Posterior vena cava (tissue), 2 donors: ENCODE results near the gene WDR70. TPM values are rescaled to one million over a fixed set of nuclear protein-coding genes. Genes with fewer than 3 reads are reported as not detected.
"Not testable (repeated sequence)": the region's sequence is repeated elsewhere in the genome, so short reads cannot be mapped to it uniquely, and the experiment has no call there.

Experiments used
- DNase-seq: peaks from one replicate; pipeline ENCODE4 v3.0.0-alpha.2; 2020; ENCODE audit warnings: low spot score
- intact Hi-C, 2 donors: fragments of 100-400 bp; cut with DNase I; formaldehyde crosslinking; loops; one replicate each; pipeline versions ENCODE4 v1.14.1 to v1.14.2; 2022 to 2023
- long read RNA-seq, 2 donors: library from polyadenylated mRNA; unstranded; transcript quantifications; one replicate each; pipeline ENCODE4 v2.0.0, GENCODE V29; 2020 to 2021
- total RNA-seq, 2 donors: library from RNA; stranded (reverse); fragmentation: NEBNext Ultra II Directional; extraction: Animal tissue kit (Norgen Biotek cat#: 25700); gene quantifications; one replicate each; pipeline ENCODE4 v1.2.1, GENCODE V29; 2021
- donor health status: DM: yes; HTN: yes; CAD: no.
- donor health status: DM: yes; HTN: yes; CAD: no.

WDR70 gene
- 10 to 100 TPM; 23.2 to 24.8 TPM for total RNA-seq
- long read RNA-seq, donor 1, transcript WDR70-201 (18 exons, 2,983 nt): major isoform, 6 of 17 reads
- long read RNA-seq, donor 1, partial matches to known transcripts: 2 of 17 reads
- long read RNA-seq, donor 1, other reads (novel, unspliced or antisense): 9 of 17 reads
- long read RNA-seq, donor 2, transcript WDR70-201 (18 exons, 2,983 nt): major isoform, 15 of 22 reads
- long read RNA-seq, donor 2, partial matches to known transcripts: 2 of 22 reads
- long read RNA-seq, donor 2, other reads (novel, unspliced or antisense): 5 of 22 reads

DNA sequence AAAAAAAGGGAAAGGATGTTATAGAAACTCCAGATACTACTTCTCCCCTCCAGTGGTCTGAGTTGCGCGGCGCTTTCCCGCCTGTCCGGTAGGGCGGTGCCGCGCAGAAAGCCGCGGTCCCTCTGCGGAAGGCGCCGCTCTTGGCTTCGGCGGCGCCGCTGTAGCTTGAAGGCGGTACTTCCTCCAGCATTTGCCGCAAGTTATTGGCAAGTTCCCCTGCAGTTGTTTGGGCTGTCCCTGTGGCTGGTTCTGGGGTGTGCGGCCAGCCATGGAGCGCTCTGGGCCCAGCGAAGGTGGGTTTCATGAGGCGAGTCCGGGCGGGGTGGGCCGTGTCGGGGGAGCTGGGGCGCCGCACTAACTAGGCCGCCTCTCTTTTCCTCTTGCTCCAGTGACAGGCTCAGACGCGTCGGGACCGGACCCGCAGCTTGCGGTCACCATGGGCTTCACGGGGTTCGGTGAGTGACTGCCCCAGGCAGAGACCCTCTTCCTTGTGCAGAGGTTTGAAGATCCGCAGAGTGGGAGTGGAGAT, at the start of gene WDR70:
WDR70 (plus strand) TSS at position 219 of the 529 bp plus-strand sequence; CDS start at position 269, 50 bp downstream.
- intact Hi-C loops: not testable (repeated sequence)
- peak; percentile 96 for DNase-seq

DNA sequence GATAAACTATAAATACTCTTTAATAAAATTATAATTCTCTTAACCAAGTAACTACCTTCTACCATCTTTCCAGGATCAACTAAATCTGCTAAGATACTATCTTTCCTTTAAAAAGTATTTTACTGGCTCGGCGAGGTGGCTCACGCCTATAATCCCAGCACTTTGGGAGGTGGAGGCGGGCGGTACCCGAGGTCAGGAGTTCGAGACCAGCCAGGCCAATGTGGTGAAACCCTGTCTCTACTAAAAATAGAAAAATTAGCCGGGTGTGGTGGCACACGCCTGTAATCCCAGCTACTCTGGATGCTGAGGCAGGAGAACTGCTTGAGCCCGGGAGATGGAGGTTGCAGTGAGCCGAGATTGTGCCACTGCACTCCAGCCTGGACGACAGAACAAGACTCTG, 44.4 kb upstream of the WDR70 start:
- intact Hi-C loops: not testable (repeated sequence)
- DNase-seq: peak; percentile 53

DNA sequence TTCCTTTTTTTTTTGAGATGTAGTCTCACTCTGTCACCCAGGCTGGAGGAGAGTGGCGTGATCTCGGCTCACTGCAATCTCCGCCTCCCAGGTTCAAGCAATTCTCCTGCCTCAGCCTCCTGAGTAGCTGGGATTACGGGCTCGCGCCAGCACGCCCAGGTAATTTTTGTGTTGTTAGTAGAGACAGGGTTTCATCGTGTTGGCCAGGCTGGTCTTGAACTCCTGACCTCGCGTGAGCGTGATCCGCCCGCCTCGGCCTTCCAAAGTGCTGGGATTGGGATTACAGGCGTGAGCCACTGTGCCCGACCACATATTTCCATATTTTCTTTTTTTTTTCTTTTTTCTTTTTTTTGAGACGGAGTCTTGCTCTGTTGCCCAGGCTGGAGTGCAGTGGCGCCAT, 36.4 kb upstream of the WDR70 start:
- intact Hi-C loops: not testable (repeated sequence)
- DNase-seq: peak; percentile 64

DNA sequence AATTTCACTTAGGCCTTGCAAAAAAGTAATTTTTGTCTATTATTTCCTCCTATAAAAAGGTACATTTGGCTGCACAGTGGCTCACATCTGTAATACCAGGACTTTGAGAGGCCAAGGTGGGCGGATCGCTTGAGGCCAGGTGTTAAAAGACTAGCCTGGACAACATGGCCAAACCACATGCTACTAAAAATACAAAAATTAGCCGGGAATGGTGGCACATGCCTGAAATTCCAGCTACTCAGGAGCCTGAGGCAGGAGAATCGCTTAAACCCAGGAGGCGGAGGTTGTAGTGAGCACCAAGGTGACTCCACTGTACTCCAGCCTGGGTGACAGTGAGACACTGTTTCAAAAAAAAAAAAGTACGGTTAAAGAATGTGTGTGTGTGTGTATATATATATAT, 24.0 kb upstream of the WDR70 start:
- intact Hi-C loops: no loop called here
- DNase-seq: peak; percentile 17

DNA sequence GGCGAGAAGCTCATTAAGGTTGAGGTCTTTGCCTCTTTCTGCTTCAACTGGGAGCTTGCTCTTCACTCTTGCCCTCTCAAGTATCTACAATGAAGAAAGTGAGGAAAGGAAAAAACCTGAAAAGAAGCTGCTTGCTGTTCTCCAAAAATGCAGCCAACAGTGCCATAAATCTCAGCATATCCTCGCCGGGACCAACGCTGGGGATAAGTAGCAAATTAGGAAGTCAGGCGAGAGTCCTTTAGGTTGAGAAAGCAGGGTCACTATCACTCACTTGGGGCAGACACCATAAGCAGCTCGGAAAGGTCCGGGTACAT, 8.6 kb upstream of the WDR70 start:
- intact Hi-C loops: no loop called here
- no peak for DNase-seq

DNA sequence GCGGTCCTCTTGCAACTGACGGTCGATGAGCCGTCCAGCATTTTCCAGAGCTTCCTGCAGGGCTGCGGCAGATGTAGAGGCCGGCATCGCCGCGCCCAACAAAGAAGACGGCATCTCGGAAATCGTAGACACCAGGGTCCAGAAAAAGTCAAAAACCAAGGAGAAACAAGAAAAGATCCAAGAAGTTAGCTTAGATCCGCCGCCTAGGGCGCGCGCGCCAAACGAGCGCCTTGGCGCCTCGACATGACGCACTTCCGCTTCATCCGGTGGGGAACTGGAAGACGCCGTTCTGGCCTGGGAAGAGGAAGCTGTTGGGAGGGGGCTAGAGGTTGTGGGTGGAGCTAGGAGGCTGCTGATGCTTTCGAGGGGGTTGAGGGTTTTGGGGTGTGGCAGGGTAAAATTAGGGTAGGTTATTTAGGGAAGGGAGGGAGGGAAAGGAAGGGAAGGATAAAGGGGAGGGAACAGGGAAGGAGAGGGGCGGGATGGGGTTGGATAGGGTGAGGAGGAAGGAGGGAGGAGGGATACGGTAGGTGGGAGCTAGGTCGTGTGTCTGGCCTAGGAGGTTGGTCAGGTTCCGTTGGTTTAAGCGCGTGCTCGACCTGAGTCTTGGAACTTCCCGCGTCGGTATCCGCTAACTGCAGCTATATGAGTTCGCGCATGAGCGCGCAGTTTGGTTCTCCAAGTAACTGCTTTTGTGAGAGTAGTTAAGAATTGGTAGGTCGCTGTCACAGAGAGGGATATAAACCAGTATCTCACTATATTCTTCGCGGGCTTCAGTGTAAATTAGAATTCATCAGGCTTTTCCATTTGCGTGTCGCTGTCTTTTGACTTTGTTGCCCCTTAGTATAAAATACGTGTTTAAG, 8.0 kb upstream of the WDR70 start, which contains the start of gene NUP155:
NUP155 (minus strand) TSS at position 243 of the 863 bp plus-strand sequence; CDS start at position 114, 129 bp downstream.
- DNase-seq: peak; percentile 97
- intact Hi-C loops: no loop called here

DNA sequence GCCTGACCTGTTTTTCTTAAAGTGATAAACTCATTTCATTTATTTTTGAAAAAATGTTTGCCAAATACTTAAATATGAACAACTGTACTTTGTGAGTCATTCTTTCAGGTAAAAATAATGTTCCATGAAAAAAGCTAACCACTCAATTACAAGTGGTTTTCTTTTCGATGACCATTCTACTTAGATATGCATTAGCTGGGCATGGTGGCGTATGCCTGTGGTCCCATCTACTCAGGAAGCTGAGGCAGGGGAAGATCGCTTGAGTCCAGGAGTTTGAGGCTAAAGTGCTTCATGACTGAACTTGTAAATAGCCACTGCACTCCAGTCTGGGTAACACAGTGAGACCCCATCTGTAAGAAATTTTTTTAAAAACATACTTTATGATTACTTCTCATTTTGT, 4.0 kb upstream of the WDR70 start:
- DNase-seq: no peak
- intact Hi-C loops: no loop called here

DNA sequence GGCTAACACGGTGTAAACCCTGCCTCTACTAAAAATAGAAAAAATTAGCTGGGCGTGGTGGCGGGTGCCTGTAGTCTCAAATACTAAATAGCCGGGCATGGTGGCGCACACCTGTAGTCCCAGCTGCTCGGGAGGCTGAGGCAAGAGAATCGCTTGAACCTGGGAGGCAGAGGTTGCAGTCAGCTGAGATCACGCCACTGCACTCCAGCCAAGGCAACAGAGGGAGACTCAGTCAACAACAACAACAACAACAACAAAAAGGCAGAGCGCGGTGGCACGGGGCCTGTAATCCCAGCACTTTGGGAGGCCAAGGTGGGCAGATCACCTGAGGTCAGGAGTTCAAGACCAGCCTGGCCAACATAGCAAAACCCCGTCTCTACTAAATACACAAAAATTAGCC, 1.1 kb upstream of the WDR70 start:
- intact Hi-C loops, DNase-seq: not testable (repeated sequence)

DNA sequence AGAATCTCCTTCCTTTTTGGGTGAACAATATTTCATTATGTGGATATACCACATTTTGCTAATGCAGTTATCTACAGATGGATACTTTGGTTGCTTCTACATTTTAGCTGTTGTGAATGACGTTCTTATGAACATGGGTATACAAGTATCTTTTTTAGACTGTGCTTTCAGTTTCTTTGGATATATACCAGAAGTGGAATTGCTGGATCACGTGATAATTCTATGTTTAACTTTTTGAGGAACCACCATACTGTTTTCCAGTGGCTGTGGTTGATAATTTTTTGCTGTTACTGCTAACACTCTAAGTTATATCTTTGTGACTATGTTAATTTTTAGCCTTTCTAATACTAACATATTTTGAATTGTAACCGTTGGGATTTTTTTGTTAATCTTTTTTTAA, 12.5 kb downstream of the WDR70 start:
- intact Hi-C loops: loop anchor here in 1 of 2 donors (5.0 kb wide), 1 partner anchor 124 kb away; no protein-coding TSS in a partner anchor

DNA sequence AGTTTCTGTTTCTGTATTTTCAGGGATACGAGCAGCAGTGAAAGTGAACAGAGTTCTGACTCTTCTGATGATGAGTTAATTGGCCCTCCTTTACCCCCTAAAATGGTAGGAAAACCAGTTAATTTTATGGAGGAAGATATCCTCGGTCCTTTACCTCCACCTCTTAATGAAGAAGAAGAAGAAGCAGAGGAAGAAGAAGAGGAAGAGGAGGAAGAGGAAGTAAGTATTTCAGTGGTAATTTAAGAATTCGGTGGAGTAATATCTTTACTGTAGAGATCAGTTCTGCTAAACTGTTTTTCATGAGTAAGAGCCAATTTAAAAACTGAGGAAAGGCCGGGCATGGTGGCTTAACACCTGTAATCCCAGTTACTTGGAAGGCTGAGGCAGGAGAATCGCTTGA, 17.2 kb downstream of the WDR70 start:
- intact Hi-C loops: no loop called here
- DNase-seq: no peak

More for the DNA sequence above, 12.5 kb downstream of the WDR70 start:
- DNase-seq: no peak

DNA sequence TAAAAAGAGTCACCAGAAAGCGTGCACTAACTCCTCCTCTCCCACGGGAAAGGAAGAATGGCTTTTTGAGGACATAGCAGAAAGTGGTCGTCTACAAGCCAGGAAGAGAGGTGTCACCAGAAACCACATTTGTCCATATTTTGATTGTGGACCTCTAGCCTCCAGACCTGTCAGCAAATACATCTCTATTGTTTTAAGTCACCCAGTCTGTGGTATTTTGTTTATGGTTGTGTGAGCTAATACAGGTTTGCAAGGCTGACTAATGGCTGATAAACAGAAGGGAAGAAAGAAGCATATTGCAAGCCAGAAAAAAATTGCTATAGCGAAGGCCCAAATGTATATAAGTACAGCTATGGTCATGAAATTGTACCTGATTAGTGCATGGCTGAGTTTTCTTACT, 21.4 kb downstream of the WDR70 start:
- DNase-seq: no peak
- intact Hi-C loops: loop anchor here in 1 of 2 donors (10.0 kb wide), 1 partner anchor 794 kb away; no protein-coding TSS in a partner anchor

DNA sequence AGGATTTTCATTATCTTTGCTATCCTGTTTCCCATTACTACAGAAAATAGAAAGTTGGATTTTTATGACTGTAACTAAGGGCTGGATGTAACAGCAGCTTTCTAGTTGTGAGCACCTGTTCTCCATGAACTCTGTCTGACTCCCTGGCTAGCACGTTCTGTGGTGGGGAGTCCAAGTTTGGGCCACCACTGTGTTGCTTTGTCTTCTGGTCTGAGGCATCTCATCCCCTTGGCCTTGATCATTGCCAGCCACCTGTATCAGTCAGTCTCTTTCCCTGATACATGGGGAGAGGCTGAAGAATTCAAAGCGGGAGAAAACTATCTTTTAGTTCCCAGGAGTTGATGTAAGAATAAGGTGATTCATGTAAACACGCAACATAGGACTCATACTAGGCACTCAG, 33.4 kb downstream of the WDR70 start:
- intact Hi-C loops: no loop called here
- DNase-seq: no peak

DNA sequence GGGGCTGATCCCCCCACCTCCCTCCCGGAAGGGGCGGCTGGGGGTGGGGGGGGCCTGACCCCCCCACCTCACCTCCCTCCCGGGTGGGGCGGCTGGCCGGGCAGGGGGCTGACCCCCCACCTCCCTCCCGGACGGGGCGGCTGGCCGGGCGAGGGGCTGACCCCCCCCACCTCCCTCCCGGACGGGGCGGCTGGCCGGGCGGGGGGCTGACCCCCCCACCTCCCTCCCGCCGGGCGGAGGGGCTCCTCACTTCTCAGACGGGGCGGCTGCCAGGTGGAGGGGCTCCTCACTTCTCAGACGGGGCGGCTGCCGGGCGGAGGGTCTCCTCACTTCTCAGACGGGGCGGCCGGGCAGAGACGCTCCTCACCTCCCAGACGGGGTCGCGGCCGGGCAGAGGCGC, 36.3 kb downstream of the WDR70 start:
- DNase-seq, intact Hi-C loops: not testable (repeated sequence)

DNA sequence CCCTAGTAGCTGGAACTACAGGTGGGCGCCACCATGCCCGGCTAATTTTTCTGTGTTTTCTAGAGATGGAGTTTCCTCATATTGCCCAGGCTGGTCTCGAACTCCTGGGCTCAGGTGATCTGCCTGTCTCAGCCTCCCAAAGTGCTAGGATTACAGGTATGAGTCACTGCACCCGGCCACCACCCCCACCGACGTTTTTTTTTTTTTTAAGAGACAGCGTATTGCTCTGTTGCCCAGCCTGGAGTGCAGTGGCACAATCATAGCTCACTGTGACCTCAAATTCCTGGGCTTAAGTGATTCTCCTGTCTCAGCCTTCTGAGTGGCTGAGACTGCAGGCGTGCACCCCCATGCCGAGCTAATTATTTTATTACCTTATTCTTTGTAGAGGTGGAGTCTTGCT, 38.2 kb downstream of the WDR70 start:
- no peak for DNase-seq
- intact Hi-C loops: no loop called here

DNA sequence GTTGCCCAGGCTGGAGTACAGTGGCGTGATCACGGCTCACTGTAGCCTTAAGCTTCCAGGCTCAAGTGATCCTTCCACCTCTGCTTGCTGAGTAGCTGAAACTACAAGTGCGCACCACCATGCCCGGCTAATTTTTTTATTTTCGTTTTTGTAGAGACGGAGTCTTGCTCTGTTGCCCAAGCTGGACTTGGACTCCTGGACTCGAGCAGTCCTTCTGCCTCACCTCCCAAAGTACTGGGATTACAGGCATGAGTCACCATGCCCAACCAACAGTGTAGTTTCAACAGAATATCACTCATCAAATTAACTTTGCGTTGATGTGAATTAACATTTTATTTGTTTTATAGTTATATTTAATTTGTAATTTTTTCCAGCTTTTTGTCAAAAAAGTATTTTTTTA, 45.3 kb downstream of the WDR70 start:
- intact Hi-C loops: no loop called here
- no peak for DNase-seq

DNA sequence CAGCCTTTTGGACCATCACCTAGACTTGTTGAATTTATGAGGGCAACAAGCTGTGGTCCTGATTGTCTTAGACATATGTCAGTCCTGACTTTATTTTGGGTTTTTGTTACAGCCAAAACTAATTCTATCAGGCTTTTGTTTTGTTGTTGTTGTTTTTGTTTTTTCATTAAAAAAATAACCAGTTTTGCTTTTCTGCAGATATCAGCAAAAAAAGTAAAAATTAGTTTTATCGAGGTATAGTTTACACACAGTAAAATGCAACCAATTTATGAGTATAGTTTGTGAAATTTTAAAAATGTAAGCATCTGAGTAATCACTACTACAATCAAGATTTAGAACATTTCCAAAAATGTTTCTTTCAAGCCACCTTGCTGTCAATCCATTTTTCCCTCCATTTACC, 48.9 kb downstream of the WDR70 start:
- intact Hi-C loops: no loop called here
- DNase-seq: no peak

DNA sequence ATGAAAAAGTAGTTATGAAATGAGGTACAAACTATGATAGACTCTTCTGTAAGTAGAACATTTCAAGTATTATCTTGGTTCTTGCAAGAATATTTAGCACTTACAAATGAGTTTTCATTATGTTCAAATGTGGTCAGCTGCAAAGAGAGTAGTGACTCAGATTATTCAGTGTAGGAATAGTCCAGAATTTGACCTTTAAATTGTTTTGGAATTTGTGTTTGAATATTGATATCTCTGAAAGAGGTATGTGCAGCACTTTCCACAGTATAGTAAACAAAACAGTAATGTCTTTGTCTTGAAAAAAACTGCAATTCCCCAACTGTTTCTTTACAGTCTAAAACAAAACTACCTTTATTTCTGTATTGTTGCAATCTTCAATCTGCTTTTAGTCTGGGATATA, 56.1 kb downstream of the WDR70 start:
- intact Hi-C loops: no loop called here

DNA sequence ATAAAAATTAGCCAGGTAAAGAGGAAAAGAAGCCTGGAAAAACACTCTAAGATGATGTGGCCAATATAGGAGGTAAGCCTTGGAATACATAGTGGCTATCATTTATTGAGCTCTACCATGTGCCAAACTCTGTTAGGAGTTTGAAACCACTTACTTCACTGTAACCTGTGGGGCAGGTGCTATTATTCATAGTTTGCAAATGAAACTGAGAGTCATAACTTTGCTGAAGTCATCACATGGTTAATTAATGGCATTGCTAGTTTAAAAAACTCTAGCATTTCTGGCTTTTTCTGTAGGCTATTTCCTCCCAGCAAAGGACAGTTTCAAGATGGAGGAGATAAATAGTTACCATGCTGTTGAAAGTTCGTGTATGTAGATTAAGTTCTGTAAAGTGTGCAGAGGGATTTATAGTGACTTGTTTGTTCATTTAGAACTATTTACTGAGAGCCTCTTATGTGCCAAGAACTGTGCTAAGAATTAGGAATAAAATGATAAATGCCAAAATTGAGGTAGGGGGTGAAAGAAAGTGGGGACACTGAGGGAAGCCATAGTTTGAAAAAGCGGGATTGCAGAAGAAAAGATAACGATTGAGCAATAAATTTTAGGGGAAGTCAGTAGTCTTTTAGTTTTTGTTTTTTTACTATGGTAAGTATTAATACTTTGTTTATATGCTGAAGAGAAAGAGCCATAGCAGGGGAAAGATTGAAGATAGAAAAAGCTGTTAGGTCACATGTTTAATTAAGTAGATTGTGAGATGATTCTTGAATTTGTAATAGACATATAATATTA, 57.2 kb downstream of the WDR70 start:
- no peak for DNase-seq
- intact Hi-C loops: no loop called here

More for the DNA sequence above, 56.1 kb downstream of the WDR70 start:
- no peak for DNase-seq

DNA sequence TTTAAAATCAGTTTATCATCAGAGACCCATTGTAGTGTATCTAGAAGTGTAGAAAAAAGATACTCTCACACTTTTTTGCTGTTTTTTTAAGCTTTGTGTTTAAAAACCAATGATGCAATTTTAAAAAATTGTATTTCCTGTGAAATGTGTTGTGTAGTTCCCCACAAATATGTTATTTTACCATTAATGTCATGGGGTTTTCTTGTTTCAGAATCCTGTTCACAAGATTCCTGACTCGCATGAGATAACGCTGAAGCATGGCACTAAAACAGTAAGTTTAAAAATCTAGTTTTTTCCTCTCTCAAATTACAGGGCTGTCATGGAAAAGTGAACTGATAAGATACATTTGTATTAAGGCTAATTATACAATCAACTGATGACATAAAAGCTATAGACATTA, 58.6 kb downstream of the WDR70 start:
- intact Hi-C loops: no loop called here
- no peak for DNase-seq

DNA sequence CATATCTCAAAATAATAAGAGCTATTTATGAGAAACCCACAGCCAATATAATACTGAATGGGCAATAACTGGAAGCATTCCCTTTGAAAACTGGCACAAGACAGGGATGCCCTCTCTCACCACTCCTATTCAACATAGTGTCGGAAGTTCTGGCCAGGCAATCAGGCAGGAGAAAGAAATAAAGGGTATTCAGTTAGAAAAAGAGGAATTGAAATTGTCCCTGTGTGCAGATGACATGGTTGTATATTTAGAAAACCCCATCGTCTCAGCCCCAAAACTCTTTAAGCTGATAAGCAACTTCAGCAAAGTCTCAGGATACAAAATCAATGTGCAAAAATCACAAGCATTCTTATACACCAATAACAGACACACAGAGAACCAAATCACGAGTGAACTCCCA, 66.7 kb downstream of the WDR70 start:
- intact Hi-C loops, DNase-seq: not testable (repeated sequence)
